ENCODE results near the gene MTA3.

DNA sequence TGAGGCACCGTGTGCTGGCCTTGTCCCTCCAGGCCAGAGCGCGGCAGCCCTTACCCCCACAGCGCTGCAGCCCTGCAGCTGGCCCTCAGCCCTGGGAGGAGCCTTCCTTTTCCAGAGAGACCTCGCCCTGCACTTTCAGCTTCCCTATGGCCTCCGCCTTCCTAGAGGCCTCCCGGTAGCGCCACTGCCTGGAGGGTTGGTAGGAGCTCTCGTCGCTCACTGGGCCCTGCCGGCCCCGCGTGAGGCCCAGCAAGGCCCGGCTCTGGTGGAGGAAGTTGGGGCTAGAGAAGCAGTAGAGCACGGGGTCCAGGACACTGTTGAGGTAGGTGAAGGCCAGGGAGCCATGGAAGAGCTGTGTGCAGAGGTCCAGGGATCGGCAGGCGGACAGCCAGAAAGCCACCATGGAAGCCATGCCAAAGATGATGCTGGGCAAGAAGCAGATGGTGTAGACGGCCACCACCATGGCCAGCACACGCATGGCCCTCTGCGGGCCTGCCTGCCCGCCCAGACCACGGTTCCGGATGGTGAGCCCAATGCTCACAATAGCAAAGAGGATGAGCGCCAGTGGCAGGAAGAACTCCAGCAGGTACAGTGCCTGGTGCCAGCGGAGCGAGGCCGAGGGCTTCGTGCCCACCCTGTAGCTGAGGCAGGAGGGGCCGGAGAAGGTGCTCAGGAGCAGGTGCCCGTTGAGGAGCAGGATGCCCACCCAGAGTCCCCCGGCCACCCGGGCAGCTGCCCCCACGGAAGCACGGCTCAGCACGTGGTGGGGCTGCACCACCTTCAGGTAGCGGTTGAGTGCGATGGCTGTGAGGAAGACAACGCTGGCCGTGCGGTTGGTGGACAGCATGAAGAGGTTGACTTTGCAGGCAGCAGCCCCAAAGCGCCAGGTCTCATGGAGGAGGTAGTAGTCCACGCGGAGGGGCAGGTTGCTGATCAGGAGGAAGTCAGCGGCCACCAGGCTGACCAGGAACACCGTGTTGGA, 194.7 kb downstream of the MTA3 start:
- TF ChIP-seq, protein P1, sequence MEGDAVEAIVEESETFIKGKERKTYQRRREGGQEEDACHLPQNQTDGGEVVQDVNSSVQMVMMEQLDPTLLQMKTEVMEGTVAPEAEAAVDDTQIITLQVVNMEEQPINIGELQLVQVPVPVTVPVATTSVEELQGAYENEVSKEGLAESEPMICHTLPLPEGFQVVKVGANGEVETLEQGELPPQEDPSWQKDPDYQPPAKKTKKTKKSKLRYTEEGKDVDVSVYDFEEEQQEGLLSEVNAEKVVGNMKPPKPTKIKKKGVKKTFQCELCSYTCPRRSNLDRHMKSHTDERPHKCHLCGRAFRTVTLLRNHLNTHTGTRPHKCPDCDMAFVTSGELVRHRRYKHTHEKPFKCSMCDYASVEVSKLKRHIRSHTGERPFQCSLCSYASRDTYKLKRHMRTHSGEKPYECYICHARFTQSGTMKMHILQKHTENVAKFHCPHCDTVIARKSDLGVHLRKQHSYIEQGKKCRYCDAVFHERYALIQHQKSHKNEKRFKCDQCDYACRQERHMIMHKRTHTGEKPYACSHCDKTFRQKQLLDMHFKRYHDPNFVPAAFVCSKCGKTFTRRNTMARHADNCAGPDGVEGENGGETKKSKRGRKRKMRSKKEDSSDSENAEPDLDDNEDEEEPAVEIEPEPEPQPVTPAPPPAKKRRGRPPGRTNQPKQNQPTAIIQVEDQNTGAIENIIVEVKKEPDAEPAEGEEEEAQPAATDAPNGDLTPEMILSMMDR (conservative IDR thresholded peaks at IDR 0.05; ENCODE audit: low read length) = no peak
- no peak for TF ChIP-seq EZH2phosphoT487 (IDR thresholded peaks at IDR 0.05; ENCODE audit: borderline replicate concordance)

Data from Loucy (cell line).